GM23338 (cell line): ENCODE data around the gene PIEZO2. TPM values are rescaled to one million over a fixed set of nuclear protein-coding genes. Genes with fewer than 3 reads are reported as not detected.

Source experiments
- ATAC-seq: fragments of 200-7000 bp; cut with Tn5 transposase; 3 replicates; pipeline ENCODE4 v1.9.1; 2020
- DNase-seq: peaks from one replicate; pipeline ENCODE4 v3.0.0-alpha.2; 2015; ENCODE audit warnings: low spot score
- H2AFZ ChIP-seq: fragments of 200-600 bp; sonication (generic); 2 replicates; pipeline ENCODE4 v1.8.0; 2016; ENCODE audit warnings: antibody characterized with exemption, mild to moderate bottlenecking, moderate library complexity
- H3F3A ChIP-seq: fragments of 200-600 bp; sonication (generic); replicated peaks from 2 replicates; pipeline ENCODE4 v1.8.0; 2017; ENCODE audit warnings: antibody characterized with exemption, mixed run types, low read depth
- H3K27ac ChIP-seq: fragments of 200-600 bp; sonication (generic); 2 replicates; pipeline ENCODE4 v1.6.1; 2016; ENCODE audit warnings: low read depth
- H3K27me3 ChIP-seq: fragments of 200-600 bp; sonication (generic); 2 replicates; pipeline ENCODE4 v1.8.0; 2016; ENCODE audit warnings: mild to moderate bottlenecking, mixed run types, moderate library complexity; ENCODE audit not compliant: insufficient read depth
- H3K36me3 ChIP-seq: fragments of 200-600 bp; sonication (generic); 2 replicates; pipeline ENCODE4 v1.8.0; 2016; ENCODE audit warnings: mild to moderate bottlenecking; ENCODE audit not compliant: insufficient read depth
- H3K4me1 ChIP-seq: fragments of 200-600 bp; sonication (generic); 2 replicates; pipeline ENCODE4 v1.8.0; 2016; ENCODE audit warnings: mild to moderate bottlenecking, moderate library complexity; ENCODE audit not compliant: insufficient read depth
- H3K4me2 ChIP-seq: fragments of 200-600 bp; sonication (generic); 2 replicates; pipeline ENCODE4 v1.7.1; 2017; ENCODE audit warnings: mixed run types
- H3K4me3 ChIP-seq: fragments of 200-600 bp; sonication (generic); 2 replicates; pipeline ENCODE4 v1.6.1; 2016; ENCODE audit warnings: mixed run types
- H3K79me2 ChIP-seq: fragments of 200-600 bp; sonication (generic); replicated peaks from 2 replicates; pipeline ENCODE4 v1.8.0; 2017; ENCODE audit warnings: mild to moderate bottlenecking; ENCODE audit not compliant: insufficient read depth
- H3K9me2 ChIP-seq: fragments of 200-600 bp; sonication (generic); 2 replicates; pipeline ENCODE4 v1.8.0; 2017; ENCODE audit not compliant: insufficient read depth
- H4K20me1 ChIP-seq: fragments of 200-600 bp; sonication (generic); replicated peaks from 2 replicates; pipeline ENCODE4 v1.8.0; 2017; ENCODE audit warnings: mild to moderate bottlenecking; ENCODE audit not compliant: insufficient read depth
- H3K27ac Mint-ChIP-seq: 2 replicates; pipeline ENCODE4 v1.8.0; 2020; ENCODE audit warnings: inconsistent platforms, mild to moderate bottlenecking, moderate library complexity, mixed read lengths
- H3K27me3 Mint-ChIP-seq: 3 replicates; pipeline ENCODE4 v1.8.0; 2022; ENCODE audit warnings: low read depth, mild to moderate bottlenecking, moderate library complexity, mixed read lengths, inconsistent platforms; ENCODE audit not compliant: insufficient read depth, poor library complexity
- H3K36me3 Mint-ChIP-seq: 3 replicates; pipeline ENCODE4 v1.8.0; 2021; ENCODE audit warnings: low read depth, mild to moderate bottlenecking, inconsistent platforms, moderate library complexity, mixed read lengths
- H3K4me1 Mint-ChIP-seq: 3 replicates; pipeline ENCODE4 v1.8.0; 2020; ENCODE audit warnings: mild to moderate bottlenecking, inconsistent platforms, mixed read lengths
- H3K4me3 Mint-ChIP-seq: 3 replicates; pipeline ENCODE4 v1.8.0; 2021; ENCODE audit warnings: moderate library complexity, mild to moderate bottlenecking, inconsistent platforms, mixed read lengths
- H3K9me3 Mint-ChIP-seq: 3 replicates; pipeline ENCODE4 v1.8.0; 2020; ENCODE audit warnings: moderate library complexity, mild to moderate bottlenecking, inconsistent platforms, mixed read lengths
- CREB1 ChIP-seq: fragments of 250-450 bp; sonication (Bioruptor Pico); IDR thresholded peaks from 2 replicates; pipeline ENCODE4 v1.5.0; 2020; ENCODE audit warnings: low read depth, mild to moderate bottlenecking, moderate library complexity
- ETS1 ChIP-seq: IDR thresholded peaks from 2 replicates; pipeline ENCODE4 v1.6.1; 2016; ENCODE audit warnings: antibody characterized with exemption
- EZH2 ChIP-seq: fragments of 200-600 bp; sonication (generic); IDR thresholded peaks from one replicate; pipeline ENCODE4 v1.8.0; 2017; ENCODE audit warnings: antibody characterized with exemption, mild to moderate bottlenecking, low read depth; ENCODE audit not compliant: unreplicated experiment
- EZH2phosphoT487 ChIP-seq: fragments of 200-600 bp; sonication (generic); IDR thresholded peaks from one replicate; pipeline ENCODE4 v1.8.1; 2018; ENCODE audit warnings: antibody characterized with exemption; ENCODE audit not compliant: unreplicated experiment
- JUNB ChIP-seq: IDR thresholded peaks from one replicate; pipeline ENCODE4 v1.6.1; 2016; ENCODE audit warnings: antibody characterized with exemption; ENCODE audit not compliant: unreplicated experiment
- NANOG ChIP-seq: IDR thresholded peaks from 2 replicates; pipeline ENCODE4 v1.6.1; 2016; ENCODE audit warnings: antibody characterized with exemption, borderline replicate concordance
- POLR2AphosphoS5 ChIP-seq: IDR thresholded peaks from 2 replicates; pipeline ENCODE4 v1.6.1; 2016; ENCODE audit warnings: antibody characterized with exemption, low read depth
- STAT1 ChIP-seq: IDR thresholded peaks from one replicate; pipeline ENCODE4 v1.6.1; 2016; ENCODE audit warnings: antibody characterized with exemption; ENCODE audit not compliant: unreplicated experiment
- ZNF114 ChIP-seq: fragments of 250-450 bp; sonication (Bioruptor Pico); IDR thresholded peaks from 2 replicates; pipeline ENCODE4 v1.5.0; 2020; ENCODE audit warnings: mild to moderate bottlenecking, moderate library complexity
- ZNF331 ChIP-seq: fragments of 250-450 bp; sonication (Bioruptor Pico); IDR thresholded peaks from 2 replicates; pipeline ENCODE4 v1.5.0; 2020; ENCODE audit warnings: low read depth, mild to moderate bottlenecking, moderate library complexity
- polyA plus RNA-seq: library from polyadenylated mRNA; unstranded; fragments of >200 nt; fragmentation: Nextera tagmentation; extraction: Ambion mirVana; gene quantifications from 2 replicates; pipeline ENCODE4 v1.2.1, GENCODE V29; 2016
- total RNA-seq: library from RNA; depleted of rRNA; stranded (reverse); fragments of >200 nt; shearing (Covaris generic); gene quantifications from 2 replicates; pipeline ENCODE4 v1.2.3, GENCODE V29; 2014
- TF ChIP-seq, protein P1 (sequence below): fragments of 250-450 bp; sonication (Bioruptor Pico); IDR thresholded peaks from 2 replicates; pipeline ENCODE4 v1.5.0; 2020; ENCODE audit warnings: mild to moderate bottlenecking, moderate library complexity
- TF ChIP-seq, protein P2 (sequence below): IDR thresholded peaks from one replicate; pipeline ENCODE4 v1.6.1; 2018; ENCODE audit warnings: antibody characterized with exemption; ENCODE audit not compliant: unreplicated experiment
- TF ChIP-seq, protein P3 (sequence below), 2 experiments: fragments of 200-600 bp in 1 of 2; sonication (generic) in 1 of 2; conservative IDR thresholded peaks; 2 replicates each; pipeline versions ENCODE4 v1.5.1 to v1.6.1; 2016 to 2017; ENCODE audit warnings: antibody characterized with exemption in 2 of 2, low read depth in 2 of 2, mild to moderate bottlenecking in 2 of 2, moderate library complexity in 1 of 2

PIEZO2 gene
- total and polyA plus RNA-seq, 2 experiments from 2014 or later: 4.8 to 8.2 TPM

DNA sequence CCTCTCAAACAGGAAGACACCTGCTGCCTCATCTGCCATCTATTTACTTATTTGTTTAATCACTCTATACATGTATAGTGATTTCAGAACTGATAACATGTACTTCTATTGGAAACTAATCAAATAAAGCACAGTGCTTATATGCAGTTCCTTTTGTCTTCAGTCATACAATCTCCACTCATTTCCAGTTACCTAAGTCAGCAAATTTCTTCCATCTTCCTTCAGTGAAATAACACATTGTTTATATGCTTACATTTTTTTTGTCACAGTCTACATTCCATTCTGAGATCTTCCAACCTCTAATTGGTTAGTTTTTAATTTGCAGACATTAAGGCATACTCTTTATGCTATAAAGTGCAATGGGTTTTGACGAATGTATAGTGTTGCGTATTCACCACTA is 323.0 kb downstream of the PIEZO2 start:
- Mint-ChIP-seq H3K4me1 (peaks cover 7% of the 10 kb centered on the region; the same call in 2 of the 3 replicates), H3K27ac (no peak overlapping the region), H3K9me3 (peaks cover 6% of the 10 kb centered on the region; the same call in 2 of the 3 replicates), H3K36me3 (peaks cover 9% of the 10 kb centered on the region; the same call in 1 of the 3 replicates), H3K27me3 (no peaks in the 10 kb centered on the region), H3K4me3 (no peak overlapping the region)
- H3K4me3 ChIP-seq: no peak overlapping the region
- ATAC-seq (no peak), DNase-seq (no peak)
- H3K9me2 ChIP-seq: no peaks in the 10 kb centered on the region
- peaks cover 7% of the 10 kb centered on the region; the same call in 1 of the 2 replicates for H3K4me1 ChIP-seq
- no peak for TF ChIP-seq ZNF114
- TF ChIP-seq ETS1: no peak
- TF ChIP-seq EZH2: no peak
- no peak for TF ChIP-seq POLR2AphosphoS5
- no peak for TF ChIP-seq JUNB
- TF ChIP-seq, protein P1, sequence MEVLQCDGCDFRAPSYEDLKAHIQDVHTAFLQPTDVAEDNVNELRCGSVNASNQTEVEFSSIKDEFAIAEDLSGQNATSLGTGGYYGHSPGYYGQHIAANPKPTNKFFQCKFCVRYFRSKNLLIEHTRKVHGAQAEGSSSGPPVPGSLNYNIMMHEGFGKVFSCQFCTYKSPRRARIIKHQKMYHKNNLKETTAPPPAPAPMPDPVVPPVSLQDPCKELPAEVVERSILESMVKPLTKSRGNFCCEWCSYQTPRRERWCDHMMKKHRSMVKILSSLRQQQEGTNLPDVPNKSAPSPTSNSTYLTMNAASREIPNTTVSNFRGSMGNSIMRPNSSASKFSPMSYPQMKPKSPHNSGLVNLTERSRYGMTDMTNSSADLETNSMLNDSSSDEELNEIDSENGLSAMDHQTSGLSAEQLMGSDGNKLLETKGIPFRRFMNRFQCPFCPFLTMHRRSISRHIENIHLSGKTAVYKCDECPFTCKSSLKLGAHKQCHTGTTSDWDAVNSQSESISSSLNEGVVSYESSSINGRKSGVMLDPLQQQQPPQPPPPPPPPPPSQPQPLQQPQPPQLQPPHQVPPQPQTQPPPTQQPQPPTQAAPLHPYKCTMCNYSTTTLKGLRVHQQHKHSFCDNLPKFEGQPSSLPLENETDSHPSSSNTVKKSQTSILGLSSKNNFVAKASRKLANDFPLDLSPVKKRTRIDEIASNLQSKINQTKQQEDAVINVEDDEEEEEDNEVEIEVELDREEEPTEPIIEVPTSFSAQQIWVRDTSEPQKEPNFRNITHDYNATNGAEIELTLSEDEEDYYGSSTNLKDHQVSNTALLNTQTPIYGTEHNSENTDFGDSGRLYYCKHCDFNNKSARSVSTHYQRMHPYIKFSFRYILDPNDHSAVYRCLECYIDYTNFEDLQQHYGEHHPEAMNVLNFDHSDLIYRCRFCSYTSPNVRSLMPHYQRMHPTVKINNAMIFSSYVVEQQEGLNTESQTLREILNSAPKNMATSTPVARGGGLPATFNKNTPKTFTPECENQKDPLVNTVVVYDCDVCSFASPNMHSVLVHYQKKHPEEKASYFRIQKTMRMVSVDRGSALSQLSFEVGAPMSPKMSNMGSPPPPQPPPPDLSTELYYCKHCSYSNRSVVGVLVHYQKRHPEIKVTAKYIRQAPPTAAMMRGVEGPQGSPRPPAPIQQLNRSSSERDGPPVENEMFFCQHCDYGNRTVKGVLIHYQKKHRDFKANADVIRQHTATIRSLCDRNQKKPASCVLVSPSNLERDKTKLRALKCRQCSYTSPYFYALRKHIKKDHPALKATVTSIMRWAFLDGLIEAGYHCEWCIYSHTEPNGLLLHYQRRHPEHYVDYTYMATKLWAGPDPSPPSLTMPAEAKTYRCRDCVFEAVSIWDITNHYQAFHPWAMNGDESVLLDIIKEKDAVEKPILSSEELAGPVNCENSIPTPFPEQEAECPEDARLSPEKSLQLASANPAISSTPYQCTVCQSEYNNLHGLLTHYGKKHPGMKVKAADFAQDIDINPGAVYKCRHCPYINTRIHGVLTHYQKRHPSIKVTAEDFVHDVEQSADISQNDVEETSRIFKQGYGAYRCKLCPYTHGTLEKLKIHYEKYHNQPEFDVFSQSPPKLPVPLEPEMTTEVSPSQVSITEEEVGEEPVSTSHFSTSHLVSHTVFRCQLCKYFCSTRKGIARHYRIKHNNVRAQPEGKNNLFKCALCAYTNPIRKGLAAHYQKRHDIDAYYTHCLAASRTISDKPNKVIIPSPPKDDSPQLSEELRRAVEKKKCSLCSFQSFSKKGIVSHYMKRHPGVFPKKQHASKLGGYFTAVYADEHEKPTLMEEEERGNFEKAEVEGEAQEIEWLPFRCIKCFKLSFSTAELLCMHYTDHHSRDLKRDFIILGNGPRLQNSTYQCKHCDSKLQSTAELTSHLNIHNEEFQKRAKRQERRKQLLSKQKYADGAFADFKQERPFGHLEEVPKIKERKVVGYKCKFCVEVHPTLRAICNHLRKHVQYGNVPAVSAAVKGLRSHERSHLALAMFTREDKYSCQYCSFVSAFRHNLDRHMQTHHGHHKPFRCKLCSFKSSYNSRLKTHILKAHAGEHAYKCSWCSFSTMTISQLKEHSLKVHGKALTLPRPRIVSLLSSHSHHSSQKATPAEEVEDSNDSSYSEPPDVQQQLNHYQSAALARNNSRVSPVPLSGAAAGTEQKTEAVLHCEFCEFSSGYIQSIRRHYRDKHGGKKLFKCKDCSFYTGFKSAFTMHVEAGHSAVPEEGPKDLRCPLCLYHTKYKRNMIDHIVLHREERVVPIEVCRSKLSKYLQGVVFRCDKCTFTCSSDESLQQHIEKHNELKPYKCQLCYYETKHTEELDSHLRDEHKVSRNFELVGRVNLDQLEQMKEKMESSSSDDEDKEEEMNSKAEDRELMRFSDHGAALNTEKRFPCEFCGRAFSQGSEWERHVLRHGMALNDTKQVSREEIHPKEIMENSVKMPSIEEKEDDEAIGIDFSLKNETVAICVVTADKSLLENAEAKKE (CRISPR knock-in tag): no peak
- no peak for TF ChIP-seq CREB1 (CRISPR knock-in tag)
- no peak for TF ChIP-seq NANOG
- no peak for TF ChIP-seq EZH2phosphoT487
- TF ChIP-seq STAT1: no peak
- TF ChIP-seq, protein P2, sequence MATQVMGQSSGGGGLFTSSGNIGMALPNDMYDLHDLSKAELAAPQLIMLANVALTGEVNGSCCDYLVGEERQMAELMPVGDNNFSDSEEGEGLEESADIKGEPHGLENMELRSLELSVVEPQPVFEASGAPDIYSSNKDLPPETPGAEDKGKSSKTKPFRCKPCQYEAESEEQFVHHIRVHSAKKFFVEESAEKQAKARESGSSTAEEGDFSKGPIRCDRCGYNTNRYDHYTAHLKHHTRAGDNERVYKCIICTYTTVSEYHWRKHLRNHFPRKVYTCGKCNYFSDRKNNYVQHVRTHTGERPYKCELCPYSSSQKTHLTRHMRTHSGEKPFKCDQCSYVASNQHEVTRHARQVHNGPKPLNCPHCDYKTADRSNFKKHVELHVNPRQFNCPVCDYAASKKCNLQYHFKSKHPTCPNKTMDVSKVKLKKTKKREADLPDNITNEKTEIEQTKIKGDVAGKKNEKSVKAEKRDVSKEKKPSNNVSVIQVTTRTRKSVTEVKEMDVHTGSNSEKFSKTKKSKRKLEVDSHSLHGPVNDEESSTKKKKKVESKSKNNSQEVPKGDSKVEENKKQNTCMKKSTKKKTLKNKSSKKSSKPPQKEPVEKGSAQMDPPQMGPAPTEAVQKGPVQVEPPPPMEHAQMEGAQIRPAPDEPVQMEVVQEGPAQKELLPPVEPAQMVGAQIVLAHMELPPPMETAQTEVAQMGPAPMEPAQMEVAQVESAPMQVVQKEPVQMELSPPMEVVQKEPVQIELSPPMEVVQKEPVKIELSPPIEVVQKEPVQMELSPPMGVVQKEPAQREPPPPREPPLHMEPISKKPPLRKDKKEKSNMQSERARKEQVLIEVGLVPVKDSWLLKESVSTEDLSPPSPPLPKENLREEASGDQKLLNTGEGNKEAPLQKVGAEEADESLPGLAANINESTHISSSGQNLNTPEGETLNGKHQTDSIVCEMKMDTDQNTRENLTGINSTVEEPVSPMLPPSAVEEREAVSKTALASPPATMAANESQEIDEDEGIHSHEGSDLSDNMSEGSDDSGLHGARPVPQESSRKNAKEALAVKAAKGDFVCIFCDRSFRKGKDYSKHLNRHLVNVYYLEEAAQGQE: no peak
- TF ChIP-seq ZNF331: no peak
- TF ChIP-seq, protein P3, sequence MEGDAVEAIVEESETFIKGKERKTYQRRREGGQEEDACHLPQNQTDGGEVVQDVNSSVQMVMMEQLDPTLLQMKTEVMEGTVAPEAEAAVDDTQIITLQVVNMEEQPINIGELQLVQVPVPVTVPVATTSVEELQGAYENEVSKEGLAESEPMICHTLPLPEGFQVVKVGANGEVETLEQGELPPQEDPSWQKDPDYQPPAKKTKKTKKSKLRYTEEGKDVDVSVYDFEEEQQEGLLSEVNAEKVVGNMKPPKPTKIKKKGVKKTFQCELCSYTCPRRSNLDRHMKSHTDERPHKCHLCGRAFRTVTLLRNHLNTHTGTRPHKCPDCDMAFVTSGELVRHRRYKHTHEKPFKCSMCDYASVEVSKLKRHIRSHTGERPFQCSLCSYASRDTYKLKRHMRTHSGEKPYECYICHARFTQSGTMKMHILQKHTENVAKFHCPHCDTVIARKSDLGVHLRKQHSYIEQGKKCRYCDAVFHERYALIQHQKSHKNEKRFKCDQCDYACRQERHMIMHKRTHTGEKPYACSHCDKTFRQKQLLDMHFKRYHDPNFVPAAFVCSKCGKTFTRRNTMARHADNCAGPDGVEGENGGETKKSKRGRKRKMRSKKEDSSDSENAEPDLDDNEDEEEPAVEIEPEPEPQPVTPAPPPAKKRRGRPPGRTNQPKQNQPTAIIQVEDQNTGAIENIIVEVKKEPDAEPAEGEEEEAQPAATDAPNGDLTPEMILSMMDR (conservative IDR thresholded peaks at IDR 0.05; ENCODE audit: low read depth in 2 of 2): no peak
- H3K36me3 ChIP-seq: no peaks in the 10 kb centered on the region
- H3K27me3 ChIP-seq: no peaks in the 10 kb centered on the region
- no peaks in the 10 kb centered on the region for H3F3A ChIP-seq
- H3K27ac ChIP-seq: no peak overlapping the region
- H3K79me2 ChIP-seq: no peaks in the 10 kb centered on the region
- no peak overlapping the region for H3K4me2 ChIP-seq
- H2AFZ ChIP-seq: no peak overlapping the region
- no peaks in the 10 kb centered on the region for H4K20me1 ChIP-seq
